Ovary (tissue), 3 donors: Measurements from ENCODE around the gene TRAK1.

Experiments used
- CTCF ChIP-seq, 3 donors: fragments of 450-650 bp in 2 of 3; fragments of 200-600 bp in 1 of 3; IDR thresholded peaks; one replicate each; pipeline versions ENCODE4 v1.5.1 to v1.8.0; 2016 to 2022; ENCODE audit warnings: antibody characterized with exemption in 3 of 3, mild to moderate bottlenecking in 1 of 3
- POLR2A ChIP-seq: fragments of 450-650 bp; IDR thresholded peaks from one replicate; pipeline ENCODE4 v1.6.1; 2017; ENCODE audit warnings: antibody characterized with exemption, mild to moderate bottlenecking, moderate library complexity
- donor health status: DM: no; HTN: no; CAD: no.

- no peak for TF ChIP-seq CTCF (IDR thresholded peaks at IDR 0.05)
- TF ChIP-seq POLR2A, result no peak
Observed at GRCh38 chr3:42143440-42143839, 52.3 kb downstream of the TRAK1 start.
